Mucosa of gallbladder (tissue), 1 donor: Measurements from ENCODE around the gene LMBR1. TPM values are rescaled to one million over a fixed set of nuclear protein-coding genes. Genes with fewer than 3 reads are reported as not detected.

Experiments used
- DNase-seq: peaks from one replicate; pipeline ENCODE4 v3.0.0-alpha.2; 2020; ENCODE audit warnings: low spot score
- total RNA-seq: library from RNA; stranded (reverse); gene quantifications from one replicate; pipeline ENCODE4 v1.2.1, GENCODE V29; 2021
- donor health status: DM: no; HTN: no; CAD: no.

Gene LMBR1
- total RNA-seq, 1 donor from 2014 or later, result 51.4 TPM

DNA sequence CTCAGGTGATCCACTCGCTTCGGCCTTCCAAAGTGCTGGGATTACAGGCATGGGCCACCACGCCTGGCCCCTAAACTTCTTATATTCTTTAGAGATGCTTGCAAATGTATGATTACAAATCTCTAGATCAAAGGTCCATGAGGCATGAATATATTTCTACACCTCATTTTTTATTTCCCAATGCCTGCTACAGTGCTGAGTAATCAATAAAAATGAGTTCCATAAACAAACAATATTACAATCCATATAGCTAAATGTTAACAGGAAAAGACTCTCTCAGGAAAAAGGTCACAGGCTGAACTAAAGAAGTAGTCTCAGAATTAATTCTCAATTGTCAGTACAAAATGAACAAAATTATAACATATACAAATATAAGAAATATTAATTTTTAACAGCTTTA is 90.8 kb downstream of the LMBR1 start:
- no peak for DNase-seq

DNA sequence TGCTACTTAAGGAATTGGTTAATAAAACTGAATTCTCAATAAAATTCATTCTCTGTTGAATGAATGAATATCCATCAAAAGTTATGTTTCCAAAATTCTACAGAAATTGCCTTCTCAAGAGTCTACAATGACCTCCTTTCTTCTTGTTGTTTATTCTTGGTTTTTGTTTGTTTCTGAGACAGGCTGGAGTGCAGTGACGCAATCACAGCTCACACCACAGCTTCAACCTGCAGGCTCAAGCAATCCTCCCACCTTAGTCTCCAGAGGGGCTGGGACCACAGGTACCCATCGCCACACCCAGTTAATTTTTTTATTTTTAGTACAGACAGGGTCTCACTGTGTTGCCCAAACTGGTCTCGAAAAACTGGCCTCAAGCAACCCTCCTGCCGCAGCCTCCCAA is 97.6 kb downstream of the LMBR1 start:
- no peak for DNase-seq

- no peak for DNase-seq
Observed at GRCh38 chr7:156793334-156793733, 99.6 kb downstream of the LMBR1 start.

GRCh38 chr7:156792611-156793010 is 100.4 kb downstream of the LMBR1 start:
- DNase-seq, result no peak

GRCh38 chr7:156791241-156791640 is 101.7 kb downstream of the LMBR1 start:
- no peak for DNase-seq

DNA sequence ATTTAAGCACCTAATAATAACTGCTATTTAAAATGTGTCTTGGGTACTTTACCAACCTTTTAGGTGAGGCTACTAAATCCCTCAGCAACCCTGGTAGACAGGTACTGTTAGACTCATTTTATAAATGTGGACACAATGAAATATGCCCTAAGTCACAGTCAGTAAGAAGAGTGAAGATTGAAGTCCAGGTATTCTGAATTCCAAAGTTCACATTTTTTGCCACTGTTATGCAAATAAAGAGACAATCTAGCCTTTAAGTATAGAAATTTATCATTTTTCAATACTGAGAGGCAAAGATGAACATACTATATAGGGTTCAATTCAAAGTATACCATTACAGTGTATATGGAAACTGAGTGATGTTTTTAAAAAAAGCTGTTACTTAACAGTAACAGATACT is 102.7 kb downstream of the LMBR1 start:
- DNase-seq, result no peak

DNA sequence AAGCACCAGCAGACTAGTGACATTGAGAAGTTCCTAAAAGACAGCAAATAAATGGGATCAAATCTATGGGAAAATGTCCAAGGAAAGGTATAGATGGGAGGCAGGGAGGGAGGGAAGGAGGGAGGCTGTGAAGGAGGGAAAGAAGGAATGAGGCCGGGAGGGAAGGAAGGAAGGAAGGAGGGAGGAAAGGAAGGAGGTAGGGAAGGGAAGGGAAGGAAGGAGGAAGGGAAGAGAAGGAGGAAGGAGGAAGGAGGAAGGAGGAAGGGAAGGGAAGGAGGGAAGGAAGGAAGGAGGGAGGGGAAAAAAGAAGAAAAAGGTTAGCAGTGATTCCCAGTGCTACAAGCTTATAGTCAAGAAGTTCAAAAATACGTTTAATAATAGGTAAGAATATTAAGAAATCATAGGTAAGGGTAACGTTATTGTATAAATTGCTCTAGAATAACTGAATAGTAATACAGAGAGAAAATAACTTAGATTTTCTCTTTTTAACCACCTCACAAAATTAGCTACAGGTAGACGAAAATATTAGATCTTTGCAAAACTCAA is 106.9 kb downstream of the LMBR1 start:
- DNase-seq, result no peak

- no peak for DNase-seq
Observed at GRCh38 chr7:156783864-156784263, 109.1 kb downstream of the LMBR1 start.

GRCh38 chr7:156781972-156782371 is 111.0 kb downstream of the LMBR1 start:
- DNase-seq, result no peak

DNA sequence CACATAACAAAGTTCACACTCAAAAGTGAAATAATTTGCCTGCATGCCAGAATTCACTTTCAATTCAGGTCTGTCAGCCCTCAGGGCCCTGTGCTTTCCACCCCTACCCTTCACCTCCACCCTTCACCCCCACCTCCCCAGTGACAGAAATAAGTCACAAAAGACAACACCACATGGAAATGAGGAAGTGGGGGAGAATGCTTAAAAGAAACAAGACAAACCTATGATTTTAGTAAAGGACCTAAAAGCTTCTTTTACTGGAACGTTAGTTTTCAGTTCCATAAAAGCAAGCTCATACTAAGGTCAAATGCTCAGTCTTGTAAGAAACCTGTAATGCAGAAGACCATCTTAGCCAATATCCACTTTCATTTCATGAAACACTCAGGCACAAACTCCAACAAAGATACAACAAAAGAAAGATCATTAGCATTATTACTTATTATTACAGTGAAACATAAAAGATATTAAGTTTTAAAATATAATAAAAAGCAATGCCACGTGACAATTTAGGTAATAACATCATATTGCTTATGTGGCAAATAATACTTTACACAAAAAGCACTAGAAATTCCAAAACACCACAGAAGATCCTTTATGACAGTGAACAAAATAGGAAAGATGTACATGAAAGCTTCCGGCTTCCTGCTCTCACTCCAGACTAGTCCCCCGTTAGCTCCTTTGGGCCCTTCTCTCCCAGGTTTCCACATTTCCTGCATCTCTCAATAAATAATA is 112.1 kb downstream of the LMBR1 start:
- no peak for DNase-seq

DNA sequence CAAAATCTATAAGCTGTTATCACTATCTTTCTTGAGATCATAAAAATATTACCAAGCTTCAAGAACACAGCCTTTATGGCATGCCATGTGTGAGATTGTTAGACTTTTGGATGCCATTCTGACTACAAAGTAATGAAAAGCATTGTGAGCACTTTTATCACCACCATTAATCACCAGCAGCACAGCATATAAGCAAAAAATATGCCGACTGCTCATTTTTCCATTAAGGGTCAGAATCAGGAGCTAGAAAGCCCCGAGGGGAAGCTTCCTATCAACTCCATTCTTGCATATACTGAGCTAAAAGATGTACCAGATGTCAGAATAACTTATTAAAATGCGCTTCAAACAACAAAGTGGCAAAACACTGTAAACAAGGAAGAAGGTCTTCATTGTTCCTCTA is 114.3 kb downstream of the LMBR1 start:
- no peak for DNase-seq

GRCh38 chr7:156778201-156778600 is 114.8 kb downstream of the LMBR1 start:
- DNase-seq, result no peak

DNA sequence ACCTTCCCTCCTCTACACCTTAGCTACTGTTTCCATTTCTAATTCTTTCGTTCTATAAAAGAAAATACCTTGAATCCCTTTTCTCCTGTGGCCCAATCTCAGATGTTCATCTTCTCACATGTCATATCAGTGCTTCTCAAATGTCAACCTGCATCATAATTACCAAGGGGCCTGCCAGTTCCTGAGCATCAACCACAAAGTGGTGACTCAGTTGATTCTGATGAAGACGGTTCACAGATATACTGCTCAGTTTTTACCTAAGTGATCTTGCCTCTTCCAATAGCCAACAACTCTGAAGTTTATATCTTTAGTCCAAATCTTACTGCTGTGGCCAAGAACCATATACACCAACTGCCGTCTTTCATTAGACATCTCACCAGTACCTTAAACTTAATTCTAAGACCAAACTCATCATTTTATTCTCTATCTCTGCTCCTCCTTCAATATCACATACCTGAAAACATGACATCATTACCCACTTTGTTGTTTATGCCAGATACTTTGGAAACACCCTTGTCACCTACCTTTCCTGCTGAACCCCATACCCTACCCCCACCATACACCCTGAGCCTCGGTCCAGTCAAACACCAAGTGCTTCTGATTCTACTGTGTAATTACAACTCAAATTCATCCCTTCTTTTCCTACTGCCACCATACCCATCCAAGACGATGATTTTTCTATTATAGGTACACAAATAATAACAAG is 115.5 kb downstream of the LMBR1 start:
- no peak for DNase-seq

DNA sequence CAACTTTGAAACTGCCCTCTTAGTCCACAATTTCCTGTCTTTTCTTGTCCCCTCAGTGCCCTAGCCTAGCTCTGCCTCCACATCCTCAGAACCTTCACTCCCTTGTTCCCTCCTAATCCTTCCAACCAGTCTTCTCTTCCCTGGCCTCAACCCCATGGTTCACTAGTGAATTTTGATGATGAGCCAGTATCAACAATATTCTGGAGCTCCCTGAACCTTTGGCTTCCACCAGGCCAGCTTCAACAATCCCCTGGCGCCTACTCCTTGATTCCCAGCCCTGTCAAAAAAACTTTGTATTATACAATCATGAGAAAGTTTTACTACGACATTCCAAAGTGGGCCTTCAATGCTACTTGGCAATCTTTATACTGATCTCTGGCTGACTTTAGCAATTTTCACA is 116.5 kb downstream of the LMBR1 start:
- DNase-seq, result no peak

GRCh38 chr7:156773966-156774365 is 119.0 kb downstream of the LMBR1 start:
- no peak for DNase-seq

- no peak for DNase-seq
Observed at GRCh38 chr7:156772725-156773124, 120.3 kb downstream of the LMBR1 start.

DNA sequence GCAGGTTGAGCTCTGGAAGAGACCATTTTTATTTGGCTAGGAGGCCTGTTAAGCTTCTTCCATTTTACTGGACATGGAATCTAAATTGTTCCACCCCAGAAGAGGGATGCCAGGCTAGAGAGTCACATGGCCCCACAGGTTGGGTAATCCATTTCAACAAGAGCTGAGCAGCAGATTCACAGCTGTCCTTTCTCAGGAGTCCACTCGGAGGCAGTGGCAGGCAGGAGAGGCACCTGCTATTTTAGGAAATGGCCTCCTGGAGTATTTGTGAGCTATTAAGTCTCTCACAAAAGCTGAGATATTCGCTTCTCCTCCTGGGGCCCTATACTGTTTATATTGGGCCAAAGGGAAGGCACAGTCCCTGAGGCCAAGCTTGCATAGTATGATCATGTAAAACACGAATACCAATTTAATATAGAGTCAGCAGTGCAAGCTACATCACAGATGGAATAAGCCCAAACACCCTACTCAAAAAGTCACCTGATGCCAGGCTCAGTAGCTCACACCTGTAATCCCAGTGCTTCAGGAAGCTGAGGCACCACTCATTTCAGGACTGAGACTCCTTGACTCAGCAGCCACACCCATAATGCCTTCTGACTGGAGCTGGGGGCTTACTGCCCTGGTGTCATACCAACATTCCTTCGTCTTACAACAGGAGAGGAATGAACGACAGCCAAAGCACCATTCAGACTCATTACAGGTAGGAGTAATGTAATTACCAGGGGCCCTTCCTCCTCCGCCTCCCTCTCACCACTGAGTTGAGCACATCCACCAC is 124.1 kb downstream of the LMBR1 start:
- DNase-seq, result no peak

DNA sequence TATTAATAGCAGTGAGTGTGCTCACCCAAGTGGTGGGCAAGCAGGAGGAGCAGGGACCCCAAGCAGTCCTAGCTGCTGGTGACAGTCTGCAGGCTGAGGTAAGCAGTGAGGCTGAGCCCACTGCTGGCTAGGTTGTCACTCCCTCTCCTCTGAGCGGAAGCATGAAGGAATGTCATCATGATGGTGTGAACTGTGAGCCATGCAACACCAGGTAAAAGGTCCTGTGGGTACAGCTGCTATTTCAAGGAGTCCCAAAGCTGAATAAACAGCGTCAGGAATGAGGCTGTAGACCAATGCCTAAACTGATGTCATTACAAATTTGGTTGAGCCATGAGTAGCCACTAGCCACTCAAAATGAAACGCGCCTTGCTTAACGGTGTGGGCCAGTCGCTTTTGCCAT is 126.3 kb downstream of the LMBR1 start:
- DNase-seq, result no peak

- DNase-seq, result no peak
Observed at GRCh38 chr7:156765901-156766656, 126.9 kb downstream of the LMBR1 start.

GRCh38 chr7:156764766-156765165 is 128.2 kb downstream of the LMBR1 start:
- DNase-seq, result no peak

DNA sequence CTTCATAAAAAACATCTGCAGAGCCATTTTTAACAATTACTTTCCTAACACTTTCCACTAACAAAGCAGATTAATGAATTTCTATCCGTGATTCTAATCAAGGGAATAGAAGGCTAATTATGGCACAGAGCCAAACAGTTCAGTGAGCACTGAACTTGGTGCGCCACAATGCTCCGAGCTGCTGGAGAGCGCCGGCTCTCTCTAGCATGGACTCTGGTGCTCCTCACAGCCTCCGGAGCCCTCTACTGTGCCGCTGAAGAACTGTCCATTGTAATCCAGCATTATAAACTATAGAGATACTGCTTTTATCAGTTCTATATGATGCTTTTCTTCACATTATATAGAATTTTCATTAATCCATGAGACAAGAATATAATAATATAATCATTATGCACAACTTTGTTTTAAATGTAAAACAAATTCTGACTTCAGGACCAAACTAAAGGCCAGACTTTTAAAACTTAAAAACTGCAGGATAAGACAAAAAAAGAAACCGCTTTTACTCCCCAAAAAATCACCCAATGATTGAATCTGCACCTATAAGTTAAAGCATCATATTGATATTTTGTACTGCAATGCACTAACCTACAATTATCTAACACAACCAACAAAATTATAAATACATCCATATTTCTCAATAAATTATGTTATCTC is 128.8 kb downstream of the LMBR1 start:
- DNase-seq, result peak; percentile 73
